Neural cell (in vitro differentiated cells): ENCODE measurements around the gene COL28A1.

Experiments
- EZH2 ChIP-seq: fragments of 200-600, 300-800 bp; shearing (Covaris generic), sonication (generic); IDR thresholded peaks from 2 replicates; pipeline ENCODE4 v1.6.1; 2014; ENCODE audit warnings: antibody characterized with exemption, low read length, borderline replicate concordance, mild to moderate bottlenecking; ENCODE audit not compliant: insufficient read depth, poor library complexity, severe bottlenecking
- MXI1 ChIP-seq: fragments of 450-650 bp; conservative IDR thresholded peaks from 2 replicates; pipeline ENCODE4 v1.6.1; 2014; ENCODE audit warnings: antibody characterized with exemption, mild to moderate bottlenecking; ENCODE audit not compliant: poor library complexity, severe bottlenecking
- POLR2AphosphoS5 ChIP-seq: IDR thresholded peaks from 2 replicates; pipeline ENCODE4 v1.6.1; 2012
- TF ChIP-seq, protein P1 (sequence below): fragments of 450-650 bp; IDR thresholded peaks from 2 replicates; pipeline ENCODE4 v1.5.1; 2014; ENCODE audit warnings: antibody characterized with exemption, mild to moderate bottlenecking, moderate library complexity; ENCODE audit not compliant: poor library complexity, severe bottlenecking
- TF ChIP-seq, protein P2 (sequence below): IDR thresholded peaks from 2 replicates; pipeline ENCODE4 v1.6.1; 2012; ENCODE audit warnings: borderline replicate concordance

DNA sequence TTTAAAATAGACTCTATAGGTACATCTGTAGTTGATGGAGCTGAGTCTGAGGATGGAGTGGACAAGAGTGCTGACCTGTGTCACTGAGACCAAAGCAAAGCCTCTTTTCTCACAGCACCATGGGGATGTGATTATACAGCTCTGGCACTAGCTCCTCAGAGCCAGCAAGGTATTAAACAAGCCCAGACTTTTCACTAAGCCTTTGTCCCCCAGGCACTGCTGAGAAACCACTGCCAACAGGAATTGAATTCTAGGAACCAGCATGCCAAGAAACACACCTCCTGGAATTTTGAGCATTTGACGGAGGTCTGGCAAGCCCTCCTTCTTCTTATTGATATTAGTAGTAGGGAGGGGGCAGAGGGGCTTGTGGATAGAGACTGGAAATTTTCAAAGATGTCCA lies 206.3 kb downstream of the COL28A1 start:
- TF ChIP-seq, protein P1, sequence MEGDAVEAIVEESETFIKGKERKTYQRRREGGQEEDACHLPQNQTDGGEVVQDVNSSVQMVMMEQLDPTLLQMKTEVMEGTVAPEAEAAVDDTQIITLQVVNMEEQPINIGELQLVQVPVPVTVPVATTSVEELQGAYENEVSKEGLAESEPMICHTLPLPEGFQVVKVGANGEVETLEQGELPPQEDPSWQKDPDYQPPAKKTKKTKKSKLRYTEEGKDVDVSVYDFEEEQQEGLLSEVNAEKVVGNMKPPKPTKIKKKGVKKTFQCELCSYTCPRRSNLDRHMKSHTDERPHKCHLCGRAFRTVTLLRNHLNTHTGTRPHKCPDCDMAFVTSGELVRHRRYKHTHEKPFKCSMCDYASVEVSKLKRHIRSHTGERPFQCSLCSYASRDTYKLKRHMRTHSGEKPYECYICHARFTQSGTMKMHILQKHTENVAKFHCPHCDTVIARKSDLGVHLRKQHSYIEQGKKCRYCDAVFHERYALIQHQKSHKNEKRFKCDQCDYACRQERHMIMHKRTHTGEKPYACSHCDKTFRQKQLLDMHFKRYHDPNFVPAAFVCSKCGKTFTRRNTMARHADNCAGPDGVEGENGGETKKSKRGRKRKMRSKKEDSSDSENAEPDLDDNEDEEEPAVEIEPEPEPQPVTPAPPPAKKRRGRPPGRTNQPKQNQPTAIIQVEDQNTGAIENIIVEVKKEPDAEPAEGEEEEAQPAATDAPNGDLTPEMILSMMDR: no peak
- TF ChIP-seq POLR2AphosphoS5 (no peak), MXI1 (no peak), EZH2 (no peak)
- TF ChIP-seq, protein P2, sequence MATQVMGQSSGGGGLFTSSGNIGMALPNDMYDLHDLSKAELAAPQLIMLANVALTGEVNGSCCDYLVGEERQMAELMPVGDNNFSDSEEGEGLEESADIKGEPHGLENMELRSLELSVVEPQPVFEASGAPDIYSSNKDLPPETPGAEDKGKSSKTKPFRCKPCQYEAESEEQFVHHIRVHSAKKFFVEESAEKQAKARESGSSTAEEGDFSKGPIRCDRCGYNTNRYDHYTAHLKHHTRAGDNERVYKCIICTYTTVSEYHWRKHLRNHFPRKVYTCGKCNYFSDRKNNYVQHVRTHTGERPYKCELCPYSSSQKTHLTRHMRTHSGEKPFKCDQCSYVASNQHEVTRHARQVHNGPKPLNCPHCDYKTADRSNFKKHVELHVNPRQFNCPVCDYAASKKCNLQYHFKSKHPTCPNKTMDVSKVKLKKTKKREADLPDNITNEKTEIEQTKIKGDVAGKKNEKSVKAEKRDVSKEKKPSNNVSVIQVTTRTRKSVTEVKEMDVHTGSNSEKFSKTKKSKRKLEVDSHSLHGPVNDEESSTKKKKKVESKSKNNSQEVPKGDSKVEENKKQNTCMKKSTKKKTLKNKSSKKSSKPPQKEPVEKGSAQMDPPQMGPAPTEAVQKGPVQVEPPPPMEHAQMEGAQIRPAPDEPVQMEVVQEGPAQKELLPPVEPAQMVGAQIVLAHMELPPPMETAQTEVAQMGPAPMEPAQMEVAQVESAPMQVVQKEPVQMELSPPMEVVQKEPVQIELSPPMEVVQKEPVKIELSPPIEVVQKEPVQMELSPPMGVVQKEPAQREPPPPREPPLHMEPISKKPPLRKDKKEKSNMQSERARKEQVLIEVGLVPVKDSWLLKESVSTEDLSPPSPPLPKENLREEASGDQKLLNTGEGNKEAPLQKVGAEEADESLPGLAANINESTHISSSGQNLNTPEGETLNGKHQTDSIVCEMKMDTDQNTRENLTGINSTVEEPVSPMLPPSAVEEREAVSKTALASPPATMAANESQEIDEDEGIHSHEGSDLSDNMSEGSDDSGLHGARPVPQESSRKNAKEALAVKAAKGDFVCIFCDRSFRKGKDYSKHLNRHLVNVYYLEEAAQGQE: no peak
